ENCODE data around the gene CD34. TPM values are rescaled to one million over a fixed set of nuclear protein-coding genes. Genes with fewer than 3 reads are reported as not detected.

Gene CD34
- total RNA-seq, 1 donor from 2014 or later, result 72.5 TPM

Other genes starting within 250 kb of the CD34 start
- 86.0 TPM for gene CD46, start 159.1 kb downstream of the CD34 start, total RNA-seq